ENCODE data around the gene BAHD1.

The BAHD1 gene

DNA sequence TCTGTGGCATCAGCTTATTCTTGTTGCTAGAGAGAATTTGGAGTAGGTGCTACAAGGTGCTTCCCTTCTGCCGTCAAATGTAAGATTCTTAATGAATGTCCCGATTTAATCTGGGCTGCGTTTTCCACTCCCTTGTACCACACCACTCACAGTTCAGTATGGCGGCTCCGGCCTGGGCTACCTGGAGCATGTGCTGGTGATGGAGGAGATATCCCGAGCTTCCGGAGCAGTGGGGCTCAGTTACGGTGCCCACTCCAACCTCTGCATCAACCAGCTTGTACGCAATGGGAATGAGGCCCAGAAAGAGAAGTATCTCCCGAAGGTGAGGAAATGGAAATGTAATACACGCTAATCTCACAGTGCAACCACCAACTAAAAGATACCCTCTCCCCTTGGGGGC lies 30.3 kb upstream of the BAHD1 start:
- no peak overlapping the region for H3K9ac ChIP-seq (ENCODE audit: low read depth in 1 of 2, low read length in 2 of 2)
- H3K36me3 ChIP-seq (ENCODE audit: control insufficient read depth in 2 of 2, insufficient read depth in 2 of 2, low read length in 2 of 2): peaks cover 31 to 55% of the 10 kb centered on the region in 2 donors
- H3K27ac ChIP-seq (ENCODE audit: low read depth in 2 of 2, low read length in 2 of 2): no peak overlapping the region
- no peaks in the 10 kb centered on the region for H3K9me3 ChIP-seq (ENCODE audit: control insufficient read depth in 2 of 2, low read length in 2 of 2)
- no peaks in the 10 kb centered on the region for H3K27me3 ChIP-seq (ENCODE audit: control insufficient read depth in 2 of 2, insufficient read depth in 2 of 2, low read length in 2 of 2)
- H3K4me3 ChIP-seq (ENCODE audit: low read length in 2 of 2): no peak overlapping the region
- H3K4me1 ChIP-seq (ENCODE audit: control insufficient read depth in 2 of 2, insufficient read depth in 2 of 2, low read length in 2 of 2): peaks cover 8 to 9% of the 10 kb centered on the region in 2 donors

DNA sequence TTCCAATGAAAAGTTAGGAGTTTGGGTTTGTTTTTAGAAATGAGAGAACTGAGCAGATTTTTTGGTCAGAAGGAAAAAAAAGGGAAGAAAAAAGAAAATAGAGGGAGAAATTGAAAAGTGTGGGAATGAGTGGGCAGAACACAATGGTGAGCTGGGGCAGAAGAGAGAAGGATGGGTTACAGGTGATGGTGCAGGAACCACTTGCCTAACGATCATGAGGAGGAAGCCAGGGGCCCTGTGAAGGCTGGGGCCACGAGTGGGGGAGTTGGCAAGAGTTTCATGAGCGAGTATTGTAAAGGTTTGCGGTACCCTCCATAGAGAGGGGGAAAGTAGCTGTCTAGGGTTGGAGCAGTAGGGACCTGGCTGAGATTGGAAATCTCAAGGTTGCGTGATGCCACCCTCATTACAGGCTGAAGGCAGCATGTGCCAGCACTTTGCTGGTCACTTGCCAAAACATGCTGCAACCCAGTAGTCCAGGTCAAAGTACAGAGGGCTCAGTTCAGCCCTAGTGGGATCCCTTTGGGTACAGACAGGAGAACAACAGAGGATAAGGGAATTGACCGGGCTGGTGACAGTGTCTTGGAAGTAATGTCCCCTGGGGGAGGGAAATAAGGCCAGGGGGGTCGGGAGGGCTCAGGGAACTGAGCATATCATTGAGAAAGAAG lies 28.5 kb upstream of the BAHD1 start:
- peaks cover 37 to 63% of the 10 kb centered on the region in 2 donors for H3K36me3 ChIP-seq (ENCODE audit: control insufficient read depth in 2 of 2, insufficient read depth in 2 of 2, low read length in 2 of 2)
- no peak overlapping the region for H3K27ac ChIP-seq (ENCODE audit: low read depth in 2 of 2, low read length in 2 of 2)
- H3K9me3 ChIP-seq (ENCODE audit: control insufficient read depth in 2 of 2, low read length in 2 of 2): no peaks in the 10 kb centered on the region
- H3K27me3 ChIP-seq (ENCODE audit: control insufficient read depth in 2 of 2, insufficient read depth in 2 of 2, low read length in 2 of 2): no peaks in the 10 kb centered on the region
- H3K4me1 ChIP-seq (ENCODE audit: control insufficient read depth in 2 of 2, insufficient read depth in 2 of 2, low read length in 2 of 2): peaks cover 2 to 3% of the 10 kb centered on the region in 2 donors
- no peak overlapping the region for H3K9ac ChIP-seq (ENCODE audit: low read depth in 1 of 2, low read length in 2 of 2)
- no peak overlapping the region for H3K4me3 ChIP-seq (ENCODE audit: low read length in 2 of 2)

DNA sequence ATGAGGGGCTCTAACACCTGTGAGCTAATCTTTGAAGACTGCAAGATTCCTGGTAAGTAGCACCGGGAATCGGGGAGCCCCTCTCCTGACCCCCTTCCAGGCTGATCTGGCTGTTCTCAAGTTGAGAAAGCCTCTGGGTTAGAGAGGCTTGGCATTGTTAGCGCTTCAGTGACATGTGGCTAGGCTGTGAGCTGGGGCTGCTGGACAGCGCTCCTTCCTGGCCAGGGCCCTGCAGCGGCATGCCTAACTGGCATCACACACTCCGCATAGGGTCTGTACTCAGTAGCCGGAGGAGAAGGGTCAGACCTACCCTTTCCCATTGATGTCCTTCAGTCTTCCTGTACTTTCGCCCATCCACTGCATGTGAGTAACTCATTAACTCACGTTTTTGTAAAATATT lies 27.7 kb upstream of the BAHD1 start:
- peaks cover 2 to 3% of the 10 kb centered on the region in 2 donors for H3K4me1 ChIP-seq (ENCODE audit: control insufficient read depth in 2 of 2, insufficient read depth in 2 of 2, low read length in 2 of 2)
- no peak overlapping the region for H3K27ac ChIP-seq (ENCODE audit: low read depth in 2 of 2, low read length in 2 of 2)
- no peaks in the 10 kb centered on the region for H3K27me3 ChIP-seq (ENCODE audit: control insufficient read depth in 2 of 2, insufficient read depth in 2 of 2, low read length in 2 of 2)
- H3K9me3 ChIP-seq (ENCODE audit: control insufficient read depth in 2 of 2, low read length in 2 of 2): no peaks in the 10 kb centered on the region
- H3K9ac ChIP-seq (ENCODE audit: low read depth in 1 of 2, low read length in 2 of 2): no peak overlapping the region
- no peak overlapping the region for H3K4me3 ChIP-seq (ENCODE audit: low read length in 2 of 2)
- H3K36me3 ChIP-seq (ENCODE audit: control insufficient read depth in 2 of 2, insufficient read depth in 2 of 2, low read length in 2 of 2): peaks cover 37 to 63% of the 10 kb centered on the region in 2 donors

DNA sequence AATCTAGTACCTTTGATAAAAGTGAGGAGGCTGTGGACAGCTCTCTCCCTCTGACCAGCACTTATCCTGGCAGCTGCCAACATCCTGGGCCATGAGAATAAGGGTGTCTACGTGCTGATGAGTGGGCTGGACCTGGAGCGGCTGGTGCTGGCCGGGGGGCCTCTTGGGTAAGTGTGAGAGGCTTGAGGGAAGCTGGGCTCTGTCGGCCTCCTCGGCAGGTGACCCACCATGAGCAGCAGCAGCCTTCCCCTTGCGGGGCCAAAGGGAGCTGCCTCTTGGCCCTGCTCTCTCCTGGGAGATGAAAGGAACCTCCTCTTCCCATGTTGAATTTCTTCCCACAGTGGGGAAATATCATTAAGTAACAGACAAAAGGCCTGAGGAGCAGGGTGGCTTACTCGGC lies 25.9 kb upstream of the BAHD1 start:
- no peak overlapping the region for H3K27ac ChIP-seq (ENCODE audit: low read depth in 2 of 2, low read length in 2 of 2)
- peaks cover 2 to 3% of the 10 kb centered on the region in 2 donors for H3K4me1 ChIP-seq (ENCODE audit: control insufficient read depth in 2 of 2, insufficient read depth in 2 of 2, low read length in 2 of 2)
- H3K36me3 ChIP-seq (ENCODE audit: control insufficient read depth in 2 of 2, insufficient read depth in 2 of 2, low read length in 2 of 2): peaks cover 37 to 62% of the 10 kb centered on the region in 2 donors
- no peaks in the 10 kb centered on the region for H3K27me3 ChIP-seq (ENCODE audit: control insufficient read depth in 2 of 2, insufficient read depth in 2 of 2, low read length in 2 of 2)
- no peak overlapping the region for H3K9ac ChIP-seq (ENCODE audit: low read depth in 1 of 2, low read length in 2 of 2)
- no peak overlapping the region for H3K4me3 ChIP-seq (ENCODE audit: low read length in 2 of 2)
- H3K9me3 ChIP-seq (ENCODE audit: control insufficient read depth in 2 of 2, low read length in 2 of 2): no peaks in the 10 kb centered on the region

DNA sequence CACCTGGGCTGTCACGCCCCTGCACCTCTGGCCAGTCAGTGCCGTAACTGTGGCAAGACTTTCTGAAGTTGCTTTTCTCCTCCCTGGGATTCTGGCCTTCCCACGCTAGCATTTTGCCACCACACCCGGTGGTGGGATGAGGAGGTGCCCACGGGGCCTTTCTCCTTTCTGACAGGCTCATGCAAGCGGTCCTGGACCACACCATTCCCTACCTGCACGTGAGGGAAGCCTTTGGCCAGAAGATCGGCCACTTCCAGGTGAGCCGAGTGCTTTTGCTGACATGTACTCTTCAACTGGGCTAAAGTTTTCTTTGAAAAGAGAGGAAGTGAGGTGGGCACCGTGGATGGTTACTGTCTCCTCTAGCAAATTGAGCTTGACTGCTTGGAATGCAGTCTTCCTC lies 25.5 kb upstream of the BAHD1 start:
- no peaks in the 10 kb centered on the region for H3K27me3 ChIP-seq (ENCODE audit: control insufficient read depth in 2 of 2, insufficient read depth in 2 of 2, low read length in 2 of 2)
- peaks cover 4 to 7% of the 10 kb centered on the region in 2 donors for H3K4me1 ChIP-seq (ENCODE audit: control insufficient read depth in 2 of 2, insufficient read depth in 2 of 2, low read length in 2 of 2)
- H3K36me3 ChIP-seq (ENCODE audit: control insufficient read depth in 2 of 2, insufficient read depth in 2 of 2, low read length in 2 of 2): peaks cover 36 to 59% of the 10 kb centered on the region in 2 donors
- no peaks in the 10 kb centered on the region for H3K9me3 ChIP-seq (ENCODE audit: control insufficient read depth in 2 of 2, low read length in 2 of 2)
- no peak overlapping the region for H3K27ac ChIP-seq (ENCODE audit: low read depth in 2 of 2, low read length in 2 of 2)
- H3K4me3 ChIP-seq (ENCODE audit: low read length in 2 of 2): no peak overlapping the region
- H3K9ac ChIP-seq (ENCODE audit: low read depth in 1 of 2, low read length in 2 of 2): no peak overlapping the region

DNA sequence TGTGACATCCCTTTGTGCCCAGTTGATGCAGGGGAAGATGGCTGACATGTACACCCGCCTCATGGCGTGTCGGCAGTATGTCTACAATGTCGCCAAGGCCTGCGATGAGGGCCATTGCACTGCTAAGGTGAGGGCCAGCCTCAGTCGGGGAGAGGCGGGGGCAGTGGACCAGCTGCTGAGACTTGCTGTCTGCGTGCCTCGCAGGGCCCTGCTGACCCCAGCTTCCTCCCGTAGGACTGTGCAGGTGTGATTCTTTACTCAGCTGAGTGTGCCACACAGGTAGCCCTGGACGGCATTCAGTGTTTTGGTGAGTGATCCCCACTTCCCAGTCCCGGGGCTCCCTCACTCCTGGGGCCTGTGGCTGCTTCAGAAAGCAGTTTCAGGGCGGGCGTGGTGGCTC lies 24.7 kb upstream of the BAHD1 start:
- H3K9me3 ChIP-seq (ENCODE audit: control insufficient read depth in 2 of 2, low read length in 2 of 2): no peaks in the 10 kb centered on the region
- H3K4me1 ChIP-seq (ENCODE audit: control insufficient read depth in 2 of 2, insufficient read depth in 2 of 2, low read length in 2 of 2): peaks cover 6 to 15% of the 10 kb centered on the region in 2 donors
- no peak overlapping the region for H3K4me3 ChIP-seq (ENCODE audit: low read length in 2 of 2)
- no peak overlapping the region for H3K27ac ChIP-seq (ENCODE audit: low read depth in 2 of 2, low read length in 2 of 2)
- peaks cover 28 to 50% of the 10 kb centered on the region in 2 donors for H3K36me3 ChIP-seq (ENCODE audit: control insufficient read depth in 2 of 2, insufficient read depth in 2 of 2, low read length in 2 of 2)
- no peak overlapping the region for H3K9ac ChIP-seq (ENCODE audit: low read depth in 1 of 2, low read length in 2 of 2)
- no peaks in the 10 kb centered on the region for H3K27me3 ChIP-seq (ENCODE audit: control insufficient read depth in 2 of 2, insufficient read depth in 2 of 2, low read length in 2 of 2)

DNA sequence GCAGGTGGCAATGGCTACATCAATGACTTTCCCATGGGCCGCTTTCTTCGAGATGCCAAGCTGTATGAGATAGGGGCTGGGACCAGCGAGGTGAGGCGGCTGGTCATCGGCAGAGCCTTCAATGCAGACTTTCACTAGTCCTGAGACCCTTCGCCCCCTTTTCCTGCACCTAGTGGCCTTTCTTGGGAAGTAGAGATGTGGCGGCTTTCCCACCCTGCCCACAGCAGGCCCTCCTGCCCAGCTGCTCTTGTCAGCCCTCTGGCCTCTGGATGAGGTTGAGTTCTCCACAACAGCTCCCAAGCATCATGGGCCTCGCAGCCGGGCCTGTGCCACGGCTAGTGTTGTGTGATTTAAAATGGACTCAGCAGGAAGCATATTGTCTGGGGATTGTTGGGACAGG lies 22.6 kb upstream of the BAHD1 start:
- Histone ChIP-seq H3K4me3 (ENCODE audit: low read length in 2 of 2) (no peak overlapping the region), H3K27me3 (ENCODE audit: control insufficient read depth in 2 of 2, insufficient read depth in 2 of 2, low read length in 2 of 2) (no peaks in the 10 kb centered on the region), H3K4me1 (ENCODE audit: control insufficient read depth in 2 of 2, insufficient read depth in 2 of 2, low read length in 2 of 2) (peaks cover 13 to 21% of the 10 kb centered on the region in 2 donors), H3K27ac (ENCODE audit: low read depth in 2 of 2, low read length in 2 of 2) (no peak overlapping the region), H3K36me3 (ENCODE audit: control insufficient read depth in 2 of 2, insufficient read depth in 2 of 2, low read length in 2 of 2) (peaks cover 19 to 33% of the 10 kb centered on the region in 2 donors), H3K9me3 (ENCODE audit: control insufficient read depth in 2 of 2, low read length in 2 of 2) (no peaks in the 10 kb centered on the region), H3K9ac (ENCODE audit: low read depth in 1 of 2, low read length in 2 of 2) (no peak overlapping the region)

DNA sequence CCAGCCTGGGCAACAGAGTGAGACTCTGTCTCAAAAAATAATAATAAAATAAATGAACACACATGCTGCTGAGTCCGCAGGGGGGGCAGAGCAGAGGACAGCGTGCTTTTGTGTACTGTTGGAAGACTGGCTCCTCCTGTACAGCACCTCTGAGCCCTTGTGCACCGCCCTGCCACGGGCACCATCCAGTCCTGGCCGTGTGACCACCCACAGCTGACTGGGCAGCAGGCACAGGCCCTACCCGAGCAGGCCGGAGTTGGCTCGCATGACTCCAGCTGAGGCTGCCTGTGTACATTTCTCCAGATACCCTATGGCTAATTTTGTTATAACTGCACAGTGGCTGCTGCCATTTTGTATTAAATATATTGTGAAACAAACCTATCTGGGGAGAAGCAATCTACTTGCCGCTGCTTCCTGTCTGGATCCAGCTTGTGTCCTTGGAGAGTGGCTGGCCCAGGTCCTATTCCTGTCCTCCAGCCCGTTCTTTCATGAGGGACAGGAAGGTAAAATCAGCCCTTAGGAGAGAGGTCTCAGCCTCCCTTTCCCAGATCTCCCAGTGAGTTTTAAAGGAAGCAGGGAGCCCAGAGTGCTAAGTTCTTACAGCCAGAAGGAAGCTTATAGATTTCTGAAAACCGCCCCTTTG lies 20.6 kb upstream of the BAHD1 start:
- H3K36me3 ChIP-seq (ENCODE audit: control insufficient read depth in 2 of 2, insufficient read depth in 2 of 2, low read length in 2 of 2): peaks cover 9 to 14% of the 10 kb centered on the region in 2 donors
- H3K9me3 ChIP-seq (ENCODE audit: control insufficient read depth in 2 of 2, low read length in 2 of 2): no peaks in the 10 kb centered on the region
- peak overlapping the region in 1 of 2 donors; percentile 58 for H3K9ac ChIP-seq (ENCODE audit: low read depth in 1 of 2, low read length in 2 of 2)
- no peak overlapping the region for H3K4me3 ChIP-seq (ENCODE audit: low read length in 2 of 2)
- H3K27me3 ChIP-seq (ENCODE audit: control insufficient read depth in 2 of 2, insufficient read depth in 2 of 2, low read length in 2 of 2): no peaks in the 10 kb centered on the region
- peaks cover 13 to 21% of the 10 kb centered on the region in 2 donors for H3K4me1 ChIP-seq (ENCODE audit: control insufficient read depth in 2 of 2, insufficient read depth in 2 of 2, low read length in 2 of 2)
- peak overlapping the region; percentile 68 to 71 for H3K27ac ChIP-seq (ENCODE audit: low read depth in 2 of 2, low read length in 2 of 2)

DNA sequence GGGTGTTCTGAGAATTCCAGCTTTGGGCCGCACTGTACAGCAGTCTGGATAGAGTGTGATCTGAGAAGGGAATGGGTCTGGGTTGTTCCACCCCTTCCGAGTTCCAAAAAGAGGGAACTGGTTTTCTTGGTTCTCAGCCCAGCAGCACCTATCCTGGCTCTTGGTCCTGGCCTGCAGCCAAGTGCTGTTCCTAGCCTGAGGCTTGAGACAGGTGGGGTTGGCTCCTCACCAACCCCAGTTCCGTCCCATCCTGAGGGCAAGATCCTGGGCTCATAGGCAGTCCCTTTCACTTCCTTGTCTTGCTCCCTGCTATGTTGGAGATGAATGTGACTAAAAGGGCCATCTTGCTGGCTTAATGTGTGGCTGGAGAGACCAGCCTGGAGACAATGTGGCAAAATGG lies 20.0 kb upstream of the BAHD1 start:
- H3K4me1 ChIP-seq (ENCODE audit: control insufficient read depth in 2 of 2, insufficient read depth in 2 of 2, low read length in 2 of 2): peaks cover 13 to 21% of the 10 kb centered on the region in 2 donors
- peak overlapping the region; percentile 14 to 58 for H3K9ac ChIP-seq (ENCODE audit: low read depth in 1 of 2, low read length in 2 of 2)
- H3K27ac ChIP-seq (ENCODE audit: low read depth in 2 of 2, low read length in 2 of 2): peak overlapping the region; percentile 68 to 71
- H3K4me3 ChIP-seq (ENCODE audit: low read length in 2 of 2): no peak overlapping the region
- H3K27me3 ChIP-seq (ENCODE audit: control insufficient read depth in 2 of 2, insufficient read depth in 2 of 2, low read length in 2 of 2): no peaks in the 10 kb centered on the region
- H3K36me3 ChIP-seq (ENCODE audit: control insufficient read depth in 2 of 2, insufficient read depth in 2 of 2, low read length in 2 of 2): peaks cover 4 to 8% of the 10 kb centered on the region in 2 donors
- no peaks in the 10 kb centered on the region for H3K9me3 ChIP-seq (ENCODE audit: control insufficient read depth in 2 of 2, low read length in 2 of 2)

DNA sequence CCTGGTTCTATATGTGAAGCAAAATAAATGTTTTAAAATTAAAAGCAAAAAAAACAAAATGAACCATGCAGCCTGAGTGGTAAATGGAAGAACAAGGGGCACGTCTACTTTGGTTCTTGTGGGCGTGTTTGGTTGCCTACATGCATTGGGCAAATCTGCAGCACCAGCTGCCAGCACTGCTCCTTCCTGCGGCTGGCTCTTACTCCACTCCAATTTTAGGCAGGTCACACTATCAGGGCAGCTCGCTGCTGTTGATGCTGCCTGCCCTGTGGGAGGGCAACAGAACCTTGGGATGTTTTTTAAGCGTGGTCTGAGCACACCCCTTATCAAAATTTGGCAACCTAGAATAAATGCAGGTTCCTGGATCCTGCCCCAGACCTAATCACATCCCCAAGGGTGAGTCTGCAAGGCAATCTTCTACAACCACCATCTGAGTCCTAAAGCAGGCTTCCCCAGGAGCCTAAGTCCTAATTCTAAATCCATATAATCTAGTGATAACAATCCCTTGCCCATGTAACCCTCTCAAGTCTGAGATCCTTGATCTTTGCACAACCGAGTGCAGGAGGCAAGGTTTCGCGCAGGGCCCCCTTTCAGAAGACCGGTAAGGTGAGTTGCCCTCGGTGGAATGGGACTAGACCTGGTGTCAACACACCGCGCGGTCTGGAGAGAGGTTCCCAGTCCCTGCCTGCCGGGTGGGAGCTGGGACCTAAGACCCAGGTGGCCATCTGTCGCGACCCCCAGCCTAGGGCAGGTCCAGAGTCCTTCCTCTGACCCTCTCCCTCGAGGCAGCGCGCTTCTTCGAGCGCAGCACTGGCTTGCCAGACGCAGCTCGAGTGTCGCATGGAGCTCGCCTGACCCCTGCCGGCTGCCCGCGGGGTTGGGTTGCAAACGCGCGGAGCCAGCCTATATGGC lies 19.3 kb upstream of the BAHD1 start:
- Histone ChIP-seq H3K9ac (ENCODE audit: low read depth in 1 of 2, low read length in 2 of 2) (peak overlapping the region in 1 of 2 donors; percentile 58), H3K4me3 (ENCODE audit: low read length in 2 of 2) (peak overlapping the region; percentile 44 to 50)

More for the DNA sequence above, 19.3 kb upstream of the BAHD1 start:
- Histone ChIP-seq H3K27ac (ENCODE audit: low read depth in 2 of 2, low read length in 2 of 2) (peak overlapping the region; percentile 68 to 71), H3K9me3 (ENCODE audit: control insufficient read depth in 2 of 2, low read length in 2 of 2) (no peaks in the 10 kb centered on the region), H3K4me1 (ENCODE audit: control insufficient read depth in 2 of 2, insufficient read depth in 2 of 2, low read length in 2 of 2) (peaks cover 13 to 21% of the 10 kb centered on the region in 2 donors), H3K27me3 (ENCODE audit: control insufficient read depth in 2 of 2, insufficient read depth in 2 of 2, low read length in 2 of 2) (no peaks in the 10 kb centered on the region), H3K36me3 (ENCODE audit: control insufficient read depth in 2 of 2, insufficient read depth in 2 of 2, low read length in 2 of 2) (peaks cover 0 to 4% of the 10 kb centered on the region in 2 donors)

All from mucosa of rectum (tissue), 2 donors.